CD4-positive, alpha-beta T cell treated with Interferon gamma for 1 hour (primary cell): ENCODE data around the gene MIA2.
"Not testable (repeated sequence)": the region's sequence is repeated elsewhere in the genome, so short reads cannot be mapped to it uniquely, and the experiment has no call there.

Experiments
- DNase-seq: peaks from one replicate; pipeline ENCODE4 v3.0.0-alpha.2; 2020

The MIA2 gene

GRCh38 chr14:39232554-39233415, 930 bp upstream of the MIA2 start:
- DNase-seq: no peak

GRCh38 chr14:39234986-39235385, 1.3 kb downstream of the MIA2 start:
- not testable (repeated sequence) for DNase-seq

GRCh38 chr14:39235466-39235865, 1.8 kb downstream of the MIA2 start:
- DNase-seq: not testable (repeated sequence)

GRCh38 chr14:39240769-39241168, 7.1 kb downstream of the MIA2 start:
- DNase-seq: no peak

- DNase-seq: no peak
Observed at GRCh38 chr14:39241637-39242036, 7.9 kb downstream of the MIA2 start.

GRCh38 chr14:39243831-39244230, 10.1 kb downstream of the MIA2 start:
- DNase-seq: no peak

GRCh38 chr14:39246618-39247017, 12.9 kb downstream of the MIA2 start:
- DNase-seq: no peak

GRCh38 chr14:39247256-39247655, 13.5 kb downstream of the MIA2 start:
- DNase-seq: no peak

- no peak for DNase-seq
Observed at GRCh38 chr14:39251547-39251946, 17.8 kb downstream of the MIA2 start.

GRCh38 chr14:39257388-39257787, 23.7 kb downstream of the MIA2 start:
- DNase-seq: not testable (repeated sequence)

GRCh38 chr14:39258782-39259545, 25.2 kb downstream of the MIA2 start:
- DNase-seq: no peak

GRCh38 chr14:39260161-39260560, 26.4 kb downstream of the MIA2 start:
- DNase-seq: not testable (repeated sequence)

- not testable (repeated sequence) for DNase-seq
Observed at GRCh38 chr14:39262214-39262613, 28.5 kb downstream of the MIA2 start.

GRCh38 chr14:39264057-39264456, 30.3 kb downstream of the MIA2 start:
- DNase-seq: no peak

GRCh38 chr14:39264558-39264957, 30.8 kb downstream of the MIA2 start:
- DNase-seq: no peak

GRCh38 chr14:39265033-39265432, 31.3 kb downstream of the MIA2 start:
- no peak for DNase-seq

- no peak for DNase-seq
Observed at GRCh38 chr14:39265806-39266524, 32.2 kb downstream of the MIA2 start.

- no peak for DNase-seq
Observed at GRCh38 chr14:39266525-39266870, 32.8 kb downstream of the MIA2 start.

GRCh38 chr14:39266871-39267607, 33.3 kb downstream of the MIA2 start:
- peak; percentile 82 for DNase-seq

GRCh38 chr14:39267608-39268005, 33.9 kb downstream of the MIA2 start:
- no peak for DNase-seq

GRCh38 chr14:39268393-39268792, 34.7 kb downstream of the MIA2 start:
- no peak for DNase-seq

- DNase-seq: no peak
Observed at GRCh38 chr14:39272918-39273317, 39.2 kb downstream of the MIA2 start.

GRCh38 chr14:39275395-39275794, 41.7 kb downstream of the MIA2 start:
- DNase-seq: no peak
